H9 (cell line): ENCODE data around the gene ADAM8. TPM values are rescaled to one million over a fixed set of nuclear protein-coding genes. Genes with fewer than 3 reads are reported as not detected.

Experiments used
- DNase-seq: peaks from one replicate; pipeline ENCODE4 v3.0.0-alpha.2; 2017
- H2AFZ ChIP-seq: one replicate; pipeline ENCODE4 v1.6.1; 2013; ENCODE audit warnings: mild to moderate bottlenecking, low read length, control low read depth, moderate library complexity
- H2AK5ac ChIP-seq: 2 replicates; pipeline ENCODE4 v1.6.1; 2013; ENCODE audit warnings: low read length, control low read depth, mixed read lengths; ENCODE audit not compliant: insufficient read length
- H2BK120ac ChIP-seq: one replicate; pipeline ENCODE4 v1.6.1; 2013; ENCODE audit warnings: low read depth, mild to moderate bottlenecking, low read length, control low read depth, inconsistent platforms; ENCODE audit not compliant: poor library complexity, severe bottlenecking
- H2BK12ac ChIP-seq: 2 replicates; pipeline ENCODE4 v1.6.1; 2013; ENCODE audit warnings: low read length, control low read depth, mixed read lengths, low read depth; ENCODE audit not compliant: insufficient read length
- H2BK15ac ChIP-seq: 2 replicates; pipeline ENCODE4 v1.6.1; 2013; ENCODE audit warnings: low read depth, low read length, control low read depth
- H2BK20ac ChIP-seq: one replicate; pipeline ENCODE4 v1.6.1; 2013; ENCODE audit warnings: low read depth, mild to moderate bottlenecking, low read length, control low read depth, inconsistent platforms; ENCODE audit not compliant: poor library complexity, severe bottlenecking
- H2BK5ac ChIP-seq: 2 replicates; pipeline ENCODE4 v1.6.1; 2013; ENCODE audit warnings: low read length, control low read depth, mixed read lengths; ENCODE audit not compliant: insufficient read length
- H3K14ac ChIP-seq: 2 replicates; pipeline ENCODE4 v1.6.1; 2013; ENCODE audit warnings: low read length, control low read depth; ENCODE audit not compliant: insufficient read depth
- H3K18ac ChIP-seq: 2 replicates; pipeline ENCODE4 v1.6.1; 2013; ENCODE audit warnings: low read depth, mild to moderate bottlenecking, mixed read lengths, low read length, control low read depth; ENCODE audit not compliant: insufficient read length
- H3K23ac ChIP-seq: 2 replicates; pipeline ENCODE4 v1.6.1; 2013; ENCODE audit warnings: low read length, control low read depth, mixed read lengths, low read depth; ENCODE audit not compliant: insufficient read length
- H3K23me2 ChIP-seq: 2 replicates; pipeline ENCODE4 v1.6.1; 2013; ENCODE audit warnings: low read depth, mild to moderate bottlenecking, mixed read lengths, low read length, control low read depth; ENCODE audit not compliant: insufficient read length, poor library complexity, severe bottlenecking
- H3K27ac ChIP-seq: 2 replicates; pipeline ENCODE4 v1.5.1; 2013; ENCODE audit warnings: low read length, control low read depth, mixed read lengths, low read depth; ENCODE audit not compliant: insufficient read length
- H3K27me3 ChIP-seq: 2 replicates; pipeline ENCODE4 v1.6.1; 2013; ENCODE audit warnings: low read length, control low read depth, inconsistent platforms; ENCODE audit not compliant: insufficient read depth
- H3K4ac ChIP-seq: 2 replicates; pipeline ENCODE4 v1.6.1; 2013; ENCODE audit warnings: low read depth, mild to moderate bottlenecking, control low read depth, inconsistent platforms, low read length, moderate library complexity
- H3K4me1 ChIP-seq: 2 replicates; pipeline ENCODE4 v1.6.1; 2013; ENCODE audit warnings: low read length, control low read depth, inconsistent platforms; ENCODE audit not compliant: insufficient read depth
- H3K4me2 ChIP-seq: 2 replicates; pipeline ENCODE4 v1.6.1; 2013; ENCODE audit warnings: low read length, control low read depth, mixed read lengths; ENCODE audit not compliant: insufficient read length, insufficient read depth
- H3K56ac ChIP-seq: 2 replicates; pipeline ENCODE4 v1.6.1; 2013; ENCODE audit warnings: low read depth, mild to moderate bottlenecking, mixed read lengths, low read length, control low read depth; ENCODE audit not compliant: insufficient read length
- H3K79me1 ChIP-seq: 2 replicates; pipeline ENCODE4 v1.6.1; 2013; ENCODE audit warnings: low read depth, mild to moderate bottlenecking, moderate library complexity, low read length, control low read depth, inconsistent platforms; ENCODE audit not compliant: insufficient read depth, poor library complexity, severe bottlenecking
- H3K79me2 ChIP-seq: 2 replicates; pipeline ENCODE4 v1.6.1; 2013; ENCODE audit warnings: low read length, control low read depth, inconsistent platforms; ENCODE audit not compliant: insufficient read depth
- H3K9ac ChIP-seq: 2 replicates; pipeline ENCODE4 v1.6.1; 2013; ENCODE audit warnings: low read length, control low read depth, mixed read lengths; ENCODE audit not compliant: insufficient read length; ENCODE audit errors: extremely low read depth
- H3K9me3 ChIP-seq: one replicate; pipeline ENCODE4 v1.6.1; 2013; ENCODE audit warnings: low read depth, low read length, inconsistent platforms; ENCODE audit not compliant: control insufficient read depth
- H3T11ph ChIP-seq: one replicate; pipeline ENCODE4 v1.6.1; 2013; ENCODE audit warnings: mild to moderate bottlenecking, low read length, control low read depth, inconsistent platforms
- H4K20me1 ChIP-seq: one replicate; pipeline ENCODE4 v1.6.1; 2013; ENCODE audit not compliant: control insufficient read depth, insufficient read length, insufficient read depth
- H4K5ac ChIP-seq: 2 replicates; pipeline ENCODE4 v1.6.1; 2013; ENCODE audit warnings: low read depth, mild to moderate bottlenecking, mixed read lengths, low read length, control low read depth; ENCODE audit not compliant: insufficient read length
- H4K8ac ChIP-seq: replicated peaks from 2 replicates; pipeline ENCODE4 v1.6.1; 2013; ENCODE audit warnings: low read length, control low read depth, mixed read lengths, low read depth; ENCODE audit not compliant: insufficient read length
- H4K91ac ChIP-seq: 2 replicates; pipeline ENCODE4 v1.6.1; 2013; ENCODE audit warnings: low read depth, mild to moderate bottlenecking, moderate library complexity, mixed read lengths, low read length, control low read depth; ENCODE audit not compliant: insufficient read length
- H3K27ac Mint-ChIP-seq, 3 experiments: 2 replicates in 2 of 3; 3 replicates in 1 of 3; pipeline ENCODE4 v1.8.0; 2020 to 2021; ENCODE audit warnings: mixed read lengths in 3 of 3, mild to moderate bottlenecking in 1 of 3, moderate library complexity in 1 of 3
- H3K27me3 Mint-ChIP-seq: 2 replicates; pipeline ENCODE4 v1.8.0; 2021; ENCODE audit warnings: low read depth, mild to moderate bottlenecking, moderate library complexity, mixed read lengths
- H3K36me3 Mint-ChIP-seq, 3 experiments: 2 replicates in 2 of 3; 3 replicates in 1 of 3; pipeline ENCODE4 v1.8.0; 2020 to 2021; ENCODE audit warnings: low read depth in 3 of 3, mixed read lengths in 3 of 3; ENCODE audit not compliant: insufficient read depth in 1 of 3
- H3K4me1 Mint-ChIP-seq, 2 experiments: 2 replicates each; pipeline ENCODE4 v1.8.0; 2020; ENCODE audit warnings: mixed read lengths in 2 of 2
- H3K4me3 Mint-ChIP-seq, 2 experiments: 2 replicates in 1 of 2; 3 replicates in 1 of 2; pipeline ENCODE4 v1.8.0; 2020 to 2021; ENCODE audit warnings: mild to moderate bottlenecking in 2 of 2, mixed read lengths in 2 of 2, moderate library complexity in 1 of 2
- H3K9me3 Mint-ChIP-seq, 2 experiments: 2 replicates in 1 of 2; 3 replicates in 1 of 2; pipeline ENCODE4 v1.8.0; 2020; ENCODE audit warnings: mild to moderate bottlenecking in 2 of 2, mixed read lengths in 2 of 2, moderate library complexity in 1 of 2
- CTCF ChIP-seq: fragments of 200-600 bp; sonication (generic); conservative IDR thresholded peaks from 3 replicates; pipeline ENCODE4 v1.8.0; 2021; ENCODE audit warnings: antibody characterized with exemption, mild to moderate bottlenecking
- WGBS: extraction: QIAGEN DNeasy Blood & Tissue Kit; methylation state at CpG from one replicate; pipeline ENCODE4 v1.1.7; 2013; ENCODE audit warnings: missing lambda C conversion rate, low lambda C conversion rate, mixed read lengths; ENCODE audit not compliant: insufficient read length; ENCODE audit errors: extremely low coverage; 5-methylcytosine and 5-hydroxymethylcytosine counted together
- total RNA-seq: library from RNA; stranded (reverse); gene quantifications from 2 replicates; pipeline ENCODE4 v1.2.1, GENCODE V29; 2021

The ADAM8 gene
- total RNA-seq, 1 experiment from 2014 or later: 5.4 TPM

GRCh38 chr10:133299738-133300137 lies 23.1 kb upstream of the ADAM8 start:
- H2BK15ac ChIP-seq: no peak overlapping the region
- no peak overlapping the region for H3K27ac Mint-ChIP-seq
- no peaks in the 10 kb centered on the region for H3K4me1 Mint-ChIP-seq
- peaks cover 2% of the 10 kb centered on the region; the same call in 1 of the 2 replicates for H3K79me2 ChIP-seq
- no peak overlapping the region for H3K14ac ChIP-seq
- WGBS: no CpG with 5 or more reads among the region's 14 CpGs
- H3K27me3 Mint-ChIP-seq: no peaks in the 10 kb centered on the region
- no peak overlapping the region for H3K18ac ChIP-seq
- no peak overlapping the region for H3K23ac ChIP-seq
- H2BK120ac ChIP-seq: no peak overlapping the region
- H4K5ac ChIP-seq: no peak overlapping the region
- H3K27ac ChIP-seq: no peak overlapping the region
- no peaks in the 10 kb centered on the region for H3K9me3 ChIP-seq
- no peaks in the 10 kb centered on the region; a peak in 1 of 5 replicates for H3K9me3 Mint-ChIP-seq
- H3K4ac ChIP-seq: no peak overlapping the region
- H4K20me1 ChIP-seq: no peaks in the 10 kb centered on the region
- H4K8ac ChIP-seq: no peak overlapping the region
- no peak overlapping the region for H2BK20ac ChIP-seq
- H3K4me2 ChIP-seq: no peak overlapping the region
- no peak overlapping the region for H3K9ac ChIP-seq
- no peaks in the 10 kb centered on the region for H3K27me3 ChIP-seq
- no peak overlapping the region for H3K4me3 Mint-ChIP-seq
- H3T11ph ChIP-seq: no peak overlapping the region
- no peak overlapping the region for H2BK12ac ChIP-seq
- H3K56ac ChIP-seq: no peak overlapping the region
- H2AK5ac ChIP-seq: no peak overlapping the region
- no peaks in the 10 kb centered on the region for H3K23me2 ChIP-seq
- DNase-seq: no peak
- no peak overlapping the region for H2BK5ac ChIP-seq
- no peak overlapping the region for H2AFZ ChIP-seq
- peaks cover 8% of the 10 kb centered on the region for H3K79me1 ChIP-seq
- H3K4me1 ChIP-seq: no peaks in the 10 kb centered on the region
- peaks cover 27 to 65% (median 63%) of the 10 kb centered on the region in 3 experiments for H3K36me3 Mint-ChIP-seq
- TF ChIP-seq CTCF: no peak
- no peak overlapping the region for H4K91ac ChIP-seq
